Measurements from ENCODE around the gene SLC35F1. TPM values are rescaled to one million over a fixed set of nuclear protein-coding genes. Genes with fewer than 3 reads are reported as not detected.

The SLC35F1 gene
- total and polyA plus RNA-seq, 10 of the 15 experiments (the other 5 are each of a cell fraction or from before 2014, with no cell fraction given): 0.01 TPM; not detected in 9

- in situ Hi-C loops (cut with MboI): no loop called here
- DNase-seq (ENCODE audit: low read depth, low spot score) (no peak), ATAC-seq (no peak), FAIRE-seq (no peak)
- ChIA-PET RAD21 (ENCODE audit: unreplicated experiment) (interaction anchor here (1.0 kb wide), 1 partner anchor 219 kb away, joined by 3 read pairs; no protein-coding TSS in a partner anchor), SMC1A (ENCODE audit: uncharacterized antibody, unreplicated experiment) (interaction anchor here (0.8 to 1.7 kb wide), 2 partner anchors 9 to 19 kb away, joined by 3 to 5 read pairs; no protein-coding TSS in a partner anchor), POLR2A (no interaction called here), CTCF (interaction anchor here (1.1 kb wide), 1 partner anchor 12 kb away, joined by 3 read pairs; no protein-coding TSS in a partner anchor)
- Histone ChIP-seq H3K79me2 (ENCODE audit: control insufficient read depth, insufficient read depth, low read length) (no peaks in the 10 kb centered on the region), H3K4me2 (ENCODE audit: control insufficient read depth, insufficient read depth) (no peak overlapping the region), H3K9me3 (replicated peaks; ENCODE audit: control insufficient read depth, insufficient read depth, low read length) (no peaks in the 10 kb centered on the region), H2AFZ (ENCODE audit: control insufficient read depth, low read depth, low read length) (no peak overlapping the region), H3K4me3 (no peak overlapping the region), H3K4me1 (ENCODE audit: control insufficient read depth, insufficient read depth, low read length) (no peaks in the 10 kb centered on the region), H3K27ac (ENCODE audit: control insufficient read depth, insufficient read depth) (no peak overlapping the region), H3K27me3 (replicated peaks in 1 of 2; ENCODE audit: control insufficient read depth in 2 of 2, insufficient read depth in 2 of 2, low read length in 1 of 2) (no peaks in the 10 kb centered on the region), H3K36me3 (ENCODE audit: control insufficient read depth in 2 of 2, insufficient read depth in 2 of 2, low read length in 1 of 2) (no peaks in the 10 kb centered on the region), H4K20me1 (ENCODE audit: control insufficient read depth, insufficient read depth) (no peaks in the 10 kb centered on the region), H3K9ac (ENCODE audit: control insufficient read depth, insufficient read depth, low read length) (no peak overlapping the region)
- intact Hi-C loops (cut with micrococcal nuclease; ENCODE audit: unreplicated experiment): no loop called here
- 54% methylated on average over 4 of the region's 4 CpGs for WGBS (ENCODE audit: insufficient coverage, insufficient replicate concordance, low lambda C conversion rate, missing lambda C conversion rate)
- TF ChIP-seq, protein P1, sequence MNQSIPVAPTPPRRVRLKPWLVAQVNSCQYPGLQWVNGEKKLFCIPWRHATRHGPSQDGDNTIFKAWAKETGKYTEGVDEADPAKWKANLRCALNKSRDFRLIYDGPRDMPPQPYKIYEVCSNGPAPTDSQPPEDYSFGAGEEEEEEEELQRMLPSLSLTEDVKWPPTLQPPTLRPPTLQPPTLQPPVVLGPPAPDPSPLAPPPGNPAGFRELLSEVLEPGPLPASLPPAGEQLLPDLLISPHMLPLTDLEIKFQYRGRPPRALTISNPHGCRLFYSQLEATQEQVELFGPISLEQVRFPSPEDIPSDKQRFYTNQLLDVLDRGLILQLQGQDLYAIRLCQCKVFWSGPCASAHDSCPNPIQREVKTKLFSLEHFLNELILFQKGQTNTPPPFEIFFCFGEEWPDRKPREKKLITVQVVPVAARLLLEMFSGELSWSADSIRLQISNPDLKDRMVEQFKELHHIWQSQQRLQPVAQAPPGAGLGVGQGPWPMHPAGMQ (IDR thresholded peaks at IDR 0.05; ENCODE audit: borderline replicate concordance): no peak
- TF ChIP-seq YY1 (IDR thresholded peaks at IDR 0.05; ENCODE audit: low read depth, low read length) (no peak), CREM (IDR thresholded peaks at IDR 0.05; ENCODE audit: low read depth) (no peak), ESRRA (IDR thresholded peaks at IDR 0.05; ENCODE audit: low read length) (no peak), CBX5 (IDR thresholded peaks at IDR 0.05; ENCODE audit: low read depth) (no peak), RCOR1 (conservative IDR thresholded peaks at IDR 0.05; ENCODE audit: low read depth, low read length) (no peak)
- BruUV-seq (replicated peaks): no TSS peak
Measured at GRCh38 chr6:118292558-118292957, 385.5 kb downstream of the SLC35F1 start.

DNA sequence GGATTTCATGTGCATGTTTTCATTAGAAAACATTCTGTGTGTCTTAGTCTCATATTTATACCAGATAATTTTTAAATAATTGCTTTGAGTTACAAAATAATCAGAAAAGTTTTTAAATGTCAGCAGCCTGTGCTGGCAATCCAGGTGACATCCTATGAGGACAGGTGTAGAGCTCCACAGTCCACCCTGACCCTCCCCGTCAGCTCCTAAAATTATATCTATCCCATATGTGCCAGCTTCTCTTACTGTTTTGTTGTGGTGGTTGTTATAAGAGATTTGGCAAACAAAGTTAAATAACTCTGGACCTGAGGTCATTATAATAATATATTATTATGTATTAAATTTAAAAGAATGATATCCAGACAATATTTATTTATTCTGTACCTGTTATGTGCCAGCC, 387.8 kb downstream of the SLC35F1 start:
- ChIA-PET POLR2A (no interaction called here), SMC1A (ENCODE audit: uncharacterized antibody, unreplicated experiment) (interaction anchor here (0.6 kb wide), 1 partner anchor 808 kb away, joined by 3 read pairs; no protein-coding TSS in a partner anchor), RAD21 (ENCODE audit: unreplicated experiment) (no interaction called here), CTCF (interaction anchor here (0.7 kb wide), 1 partner anchor 53 kb away, joined by 5 read pairs; no protein-coding TSS in a partner anchor)
- H3K36me3 ChIP-seq (ENCODE audit: control insufficient read depth in 2 of 2, insufficient read depth in 2 of 2, low read length in 1 of 2): no peaks in the 10 kb centered on the region
- in situ Hi-C loops (cut with MboI) (no loop called here), intact Hi-C loops (cut with micrococcal nuclease; ENCODE audit: unreplicated experiment) (no loop called here)
- H3K9me3 ChIP-seq (replicated peaks; ENCODE audit: control insufficient read depth, insufficient read depth, low read length): no peaks in the 10 kb centered on the region
- ATAC-seq (no peak), FAIRE-seq (no peak), DNase-seq (ENCODE audit: low read depth, low spot score) (no peak)
- no peaks in the 10 kb centered on the region for H3K27me3 ChIP-seq (replicated peaks in 1 of 2; ENCODE audit: control insufficient read depth in 2 of 2, insufficient read depth in 2 of 2, low read length in 1 of 2)
- H3K4me1 ChIP-seq (ENCODE audit: control insufficient read depth, insufficient read depth, low read length): no peaks in the 10 kb centered on the region
- H3K79me2 ChIP-seq (ENCODE audit: control insufficient read depth, insufficient read depth, low read length): no peaks in the 10 kb centered on the region
- no peak overlapping the region for H3K9ac ChIP-seq (ENCODE audit: control insufficient read depth, insufficient read depth, low read length)
- WGBS (ENCODE audit: insufficient coverage, insufficient replicate concordance, low lambda C conversion rate, missing lambda C conversion rate): 42% methylated on average over 1 of the region's 1 CpG
- no peak overlapping the region for H3K4me2 ChIP-seq (ENCODE audit: control insufficient read depth, insufficient read depth)
- no peaks in the 10 kb centered on the region for H4K20me1 ChIP-seq (ENCODE audit: control insufficient read depth, insufficient read depth)
- no peak overlapping the region for H3K4me3 ChIP-seq
- H3K27ac ChIP-seq (ENCODE audit: control insufficient read depth, insufficient read depth): no peak overlapping the region
- BruUV-seq (replicated peaks): no TSS peak
- no peak overlapping the region for H2AFZ ChIP-seq (ENCODE audit: control insufficient read depth, low read depth, low read length)
- TF ChIP-seq CREM (IDR thresholded peaks at IDR 0.05; ENCODE audit: low read depth) (no peak), EZH2 (IDR thresholded peaks at IDR 0.05; ENCODE audit: borderline replicate concordance, control insufficient read depth, low read depth, low read length) (no peak), ZNF687 (IDR thresholded peaks at IDR 0.05) (no peak), RB1 (IDR thresholded peaks at IDR 0.05; ENCODE audit: borderline replicate concordance) (no peak)
